Measurements from ENCODE around the gene TULP1. TPM values are rescaled to one million over a fixed set of nuclear protein-coding genes. Genes with fewer than 3 reads are reported as not detected.

Gene TULP1
- total and polyA plus RNA-seq, 2 of the 13 experiments (the other 11 are each of a cell fraction or from before 2014, with no cell fraction given): not detected

- TF ChIP-seq ZNF609 (CRISPR knock-in tag; IDR thresholded peaks at IDR 0.05; ENCODE audit: borderline replicate concordance): no peak
- no peak for TF ChIP-seq ZNF326 (CRISPR knock-in tag; IDR thresholded peaks at IDR 0.05; ENCODE audit: borderline replicate concordance)
- peak; percentile 73 for TF ChIP-seq ZNF232 (CRISPR knock-in tag; IDR thresholded peaks at IDR 0.05; ENCODE audit: borderline replicate concordance)
- TF ChIP-seq YEATS2 (CRISPR knock-in tag; IDR thresholded peaks at IDR 0.05; ENCODE audit: borderline replicate concordance): peak; percentile 54; the same call in 1 of the 2 replicates
- TF ChIP-seq HDAC2 (CRISPR knock-in tag; IDR thresholded peaks at IDR 0.05): no peak; the same call in 1 of the 2 replicates
- TF ChIP-seq ZNF619 (CRISPR knock-in tag; IDR thresholded peaks at IDR 0.05): no peak
- no peak for TF ChIP-seq SIN3B (IDR thresholded peaks at IDR 0.05; ENCODE audit: low read length)
- peak; percentile 43; the same call in 1 of the 2 replicates for TF ChIP-seq GABPB1 (CRISPR knock-in tag; IDR thresholded peaks at IDR 0.05)
- no peak for TF ChIP-seq SMAD3 (CRISPR knock-in tag; IDR thresholded peaks at IDR 0.05)
- 0 out of 2 replicates have a peak, but pooled peaks have one; percentile 19 for TF ChIP-seq FOXA3 (CRISPR knock-in tag; IDR thresholded peaks at IDR 0.05)
- no peak for TF ChIP-seq EZH2 (conservative IDR thresholded peaks at IDR 0.05; ENCODE audit: low read depth, low read length)
- 0 out of 2 replicates have a peak, but pooled peaks have one; percentile 33 for TF ChIP-seq ZNF230 (CRISPR knock-in tag; IDR thresholded peaks at IDR 0.05)
- TF ChIP-seq ZNF337 (CRISPR knock-in tag; IDR thresholded peaks at IDR 0.05; ENCODE audit: borderline replicate concordance, low read depth): no peak
- TF ChIP-seq ZNF34 (CRISPR knock-in tag; IDR thresholded peaks at IDR 0.05; ENCODE audit: borderline replicate concordance): 0 out of 2 replicates have a peak, but pooled peaks have one; percentile 21
- TF ChIP-seq RERE (CRISPR knock-in tag; IDR thresholded peaks at IDR 0.05; ENCODE audit: low read depth): no peak
Observed at GRCh38 chr6:35522660-35523658, 10.3 kb upstream of the TULP1 start (continued).
